HepG2 (cell line): ENCODE results near the gene PTGDS. TPM values are rescaled to one million over a fixed set of nuclear protein-coding genes. Genes with fewer than 3 reads are reported as not detected.

Experiments
- ATAC-seq: fragments of 200-7000 bp; cut with Tn5 transposase; 3 replicates; pipeline ENCODE4 v1.9.1; 2020; ENCODE audit warnings: mild to moderate bottlenecking, moderate library complexity
- BruUV-seq: library from RNA; stranded (reverse); fragments of 400-500 nt; replicated peaks from 2 replicates; lab custom pipeline; 2021; lab: Mats Ljungman, UMichigan
- CTCF ChIA-PET: fragments of 300-600 bp; formaldehyde crosslinking; extraction: SDS; loops from one replicate; lab custom pipeline; 2021; ENCODE audit warnings: low total read pairs, inconsistent platforms, low intra/inter-chr PET ratio; lab: Yijun Ruan, JAX
- POLR2A ChIA-PET: fragments of 350-600 bp; sonication (Branson Sonifier 250); formaldehyde crosslinking; loops from one replicate; lab custom pipeline; 2020; ENCODE audit warnings: antibody characterized with exemption, inconsistent platforms; lab: Yijun Ruan, JAX
- DNase-seq: peaks from one replicate; pipeline ENCODE4 v3.0.0-alpha.2; 2015; ENCODE audit warnings: low spot score
- FAIRE-seq: peaks from 3 replicates; lab custom pipeline; 2011; peaks lifted over from hg19 to GRCh38; lab: Jason Lieb, UNC
- H2AFZ ChIP-seq: one replicate; pipeline ENCODE4 v1.6.1; 2011; ENCODE audit warnings: low read length, inconsistent platforms
- H3K27ac ChIP-seq: fragments of 300-600 bp; 3 replicates; pipeline ENCODE4 v1.8.0; 2011; ENCODE audit warnings: mixed run types, mild to moderate bottlenecking, mixed read lengths, low read length, inconsistent platforms; ENCODE audit not compliant: insufficient read depth; ENCODE audit errors: extremely low read length
- H3K27me3 ChIP-seq, 2 experiments: fragments of 200-600 bp in 1 of 2; 2 replicates in 1 of 2; 3 replicates in 1 of 2; pipeline versions ENCODE4 v1.6.0 to v1.8.0; 2011; ENCODE audit warnings: low read length in 2 of 2, mild to moderate bottlenecking in 2 of 2, moderate library complexity in 2 of 2, inconsistent platforms in 1 of 2; ENCODE audit not compliant: insufficient read depth in 2 of 2, control insufficient read depth in 1 of 2
- H3K36me3 ChIP-seq, 2 experiments: fragments of 200-600 bp in 1 of 2; replicated peaks in 1 of 2; 2 replicates in 1 of 2; 3 replicates in 1 of 2; pipeline versions ENCODE4 v1.5.1 to v1.8.0; 2011; ENCODE audit warnings: low read length in 2 of 2, inconsistent platforms in 1 of 2; ENCODE audit not compliant: insufficient read depth in 2 of 2, control insufficient read depth in 1 of 2
- H3K4me1 ChIP-seq: 2 replicates; pipeline ENCODE4 v1.5.1; 2012; ENCODE audit warnings: low read length, inconsistent platforms; ENCODE audit not compliant: insufficient read depth
- H3K4me2 ChIP-seq: 2 replicates; pipeline ENCODE4 v1.6.0; 2011; ENCODE audit warnings: low read depth, low read length, inconsistent platforms
- H3K4me3 ChIP-seq, 3 experiments: fragments of 200-600 bp in 1 of 3; sonication (generic), shearing (Covaris generic) in 1 of 3; replicated peaks in 1 of 3; 2 replicates each; pipeline ENCODE4 v1.5.1; 2011 to 2016; ENCODE audit warnings: low read length in 3 of 3, inconsistent platforms in 2 of 3, low read depth in 2 of 3, mild to moderate bottlenecking in 2 of 3, control low read depth in 1 of 3, mixed read lengths in 1 of 3; ENCODE audit not compliant: insufficient read depth in 1 of 3
- H3K79me2 ChIP-seq: one replicate; pipeline ENCODE4 v1.6.1; 2011; ENCODE audit warnings: low read length, inconsistent platforms; ENCODE audit not compliant: insufficient read depth
- H3K9ac ChIP-seq: 2 replicates; pipeline ENCODE4 v1.6.0; 2011; ENCODE audit warnings: mild to moderate bottlenecking, low read depth, low read length, inconsistent platforms; ENCODE audit not compliant: insufficient read depth
- H3K9me3 ChIP-seq: 2 replicates; pipeline ENCODE4 v1.5.1; 2012; ENCODE audit warnings: mild to moderate bottlenecking, low read length
- H4K20me1 ChIP-seq: 2 replicates; pipeline ENCODE4 v1.6.0; 2011; ENCODE audit warnings: inconsistent platforms, mild to moderate bottlenecking, low read length, moderate library complexity; ENCODE audit not compliant: insufficient read depth
- ATF7-NPFF ChIP-seq: sonication (generic); formaldehyde crosslinking; IDR thresholded peaks from 2 replicates; pipeline ENCODE4 v1.8.1; 2023; ENCODE audit warnings: mild to moderate bottlenecking, low read depth, missing genetic modification reagents, moderate library complexity
- ELK4 ChIP-seq: sonication (generic); formaldehyde crosslinking; IDR thresholded peaks from 2 replicates; pipeline ENCODE4 v1.9.0; 2021; ENCODE audit warnings: missing genetic modification reagents, borderline replicate concordance
- IRF2 ChIP-seq: IDR thresholded peaks from 2 replicates; pipeline ENCODE4 v1.6.1; 2018; ENCODE audit warnings: missing genetic modification reagents, missing compliant biosample characterization
- RAD21 ChIP-seq: fragments of 450-650 bp; formaldehyde crosslinking; IDR thresholded peaks from 2 replicates; pipeline ENCODE4 v1.5.0; 2020; ENCODE audit warnings: mild to moderate bottlenecking
- SRSF4 ChIP-seq: fragments of 200-400 bp; formaldehyde crosslinking; IDR thresholded peaks from one replicate; pipeline ENCODE4 v1.6.1; 2018; ENCODE audit warnings: mild to moderate bottlenecking, low read depth, low read length, moderate library complexity; ENCODE audit not compliant: poor library complexity, severe bottlenecking
- ZBTB7B ChIP-seq: sonication (generic); formaldehyde crosslinking; IDR thresholded peaks from 2 replicates; pipeline ENCODE4 v1.4.0; 2020; ENCODE audit warnings: missing genetic modification reagents
- ZFP36 ChIP-seq: fragments of 150-350 bp; IDR thresholded peaks from 2 replicates; pipeline ENCODE4 v1.6.1; 2018; ENCODE audit warnings: borderline replicate concordance, low read length, low read depth; ENCODE audit not compliant: partially characterized antibody
- ZNF317 ChIP-seq: sonication (generic); formaldehyde crosslinking; IDR thresholded peaks from 2 replicates; pipeline ENCODE4 v1.5.0; 2020; ENCODE audit warnings: mild to moderate bottlenecking, missing genetic modification reagents
- ZNF816 ChIP-seq: sonication (generic); formaldehyde crosslinking; IDR thresholded peaks from 2 replicates; pipeline ENCODE4 v1.8.0; 2022; ENCODE audit warnings: missing genetic modification reagents, mild to moderate bottlenecking, borderline replicate concordance
- ZNF839 ChIP-seq: sonication (generic); formaldehyde crosslinking; IDR thresholded peaks from 2 replicates; pipeline ENCODE4 v1.4.0; 2020; ENCODE audit warnings: missing genetic modification reagents, mild to moderate bottlenecking, borderline replicate concordance
- WGBS: methylation state at CpG from one replicate; pipeline ENCODE4 v1.1.6; 2017; ENCODE audit warnings: low lambda C conversion rate; 5-methylcytosine and 5-hydroxymethylcytosine counted together
- in situ Hi-C: cut with HindIII; loops from 2 replicates; pipeline ENCODE4 v1.10.0; 2017; ENCODE audit warnings: low pct_unique_long_range_greater_than_20kb; ENCODE audit not compliant: extremely low pct_ligation_motif_present
- intact Hi-C: fragments of 100-400 bp; cut with micrococcal nuclease; formaldehyde crosslinking; loops from one replicate; pipeline ENCODE4 v1.10.0; 2022; ENCODE audit not compliant: unreplicated experiment
- polyA plus RNA-seq, 8 experiments: library from polyadenylated mRNA; depleted of rRNA in 3 of 8; stranded (reverse) in 7 of 8; unstranded in 1 of 8; fragments of >200 nt; fragmentation: Illumina TruSeq in 4 of 8; extraction: Trizol in 4 of 8; gene quantifications; 2 replicates each; pipeline versions ENCODE4 v1.2.1 to v1.2.3, GENCODE V29; 2011 to 2016; ENCODE audit warnings: low read depth in 4 of 8, missing spikeins in 1 of 8, mixed read lengths in 1 of 8; ENCODE audit not compliant: insufficient read depth in 1 of 8
- total RNA-seq, 5 experiments: library from RNA; depleted of rRNA; stranded (reverse); fragments of >200 nt; fragmentation: Illumina TruSeq; extraction: Trizol; gene quantifications; 2 replicates each; pipeline ENCODE4 v1.2.3, GENCODE V29; 2016; ENCODE audit warnings: low read depth in 1 of 5

PTGDS gene
- total and polyA plus RNA-seq, 2 of the 13 experiments (the other 11 are each of a cell fraction or from before 2014, with no cell fraction given) = 0.33 to 0.50 TPM

- 10% methylated on average over 2 of the region's 15 CpGs for WGBS
- H3K27ac ChIP-seq = no peak overlapping the region
- H3K9me3 ChIP-seq = no peaks in the 10 kb centered on the region
- in situ Hi-C loops = no loop called here
- H3K4me3 ChIP-seq = no peak overlapping the region
- H3K36me3 ChIP-seq = no peaks in the 10 kb centered on the region
- TF ChIP-seq SRSF4 = no peak
- no peak for TF ChIP-seq ELK4 (CRISPR knock-in tag)
- TF ChIP-seq ZNF839 (CRISPR knock-in tag) = no peak
- TF ChIP-seq ZFP36 = no peak
- TF ChIP-seq ATF7-NPFF (CRISPR knock-in tag) = no peak
- no peak for TF ChIP-seq RAD21 (CRISPR knock-in tag)
- no peak for TF ChIP-seq ZBTB7B (CRISPR knock-in tag)
- no peak for TF ChIP-seq IRF2 (CRISPR knock-in tag)
- no peak for TF ChIP-seq ZNF317 (CRISPR knock-in tag)
- no peak for TF ChIP-seq ZNF816 (CRISPR knock-in tag)
- ATAC-seq = no peak
- intact Hi-C loops = no loop called here
- POLR2A ChIA-PET = interaction anchor here (1.6 kb wide), 1 partner anchor 18 kb away, joined by 4 read pairs; the partner anchor contains the start of gene PAXX
- H3K4me2 ChIP-seq = no peak overlapping the region
- BruUV-seq = no TSS peak
- DNase-seq = no peak
- CTCF ChIA-PET = no interaction called here
- H3K79me2 ChIP-seq = no peaks in the 10 kb centered on the region
- peaks cover 34% of the 10 kb centered on the region for H3K4me1 ChIP-seq
- no peaks in the 10 kb centered on the region for H4K20me1 ChIP-seq
- no peak overlapping the region for H2AFZ ChIP-seq
- H3K9ac ChIP-seq = no peak overlapping the region
- peaks cover 22 to 71% of the 10 kb centered on the region in 2 experiments for H3K27me3 ChIP-seq
- no peak for FAIRE-seq
These were observed 2.3 kb upstream of the PTGDS start for GRCh38 chr9:136974817-136975535.
